Measurements from ENCODE around the gene SMOC1.

SMOC1 gene

DNA sequence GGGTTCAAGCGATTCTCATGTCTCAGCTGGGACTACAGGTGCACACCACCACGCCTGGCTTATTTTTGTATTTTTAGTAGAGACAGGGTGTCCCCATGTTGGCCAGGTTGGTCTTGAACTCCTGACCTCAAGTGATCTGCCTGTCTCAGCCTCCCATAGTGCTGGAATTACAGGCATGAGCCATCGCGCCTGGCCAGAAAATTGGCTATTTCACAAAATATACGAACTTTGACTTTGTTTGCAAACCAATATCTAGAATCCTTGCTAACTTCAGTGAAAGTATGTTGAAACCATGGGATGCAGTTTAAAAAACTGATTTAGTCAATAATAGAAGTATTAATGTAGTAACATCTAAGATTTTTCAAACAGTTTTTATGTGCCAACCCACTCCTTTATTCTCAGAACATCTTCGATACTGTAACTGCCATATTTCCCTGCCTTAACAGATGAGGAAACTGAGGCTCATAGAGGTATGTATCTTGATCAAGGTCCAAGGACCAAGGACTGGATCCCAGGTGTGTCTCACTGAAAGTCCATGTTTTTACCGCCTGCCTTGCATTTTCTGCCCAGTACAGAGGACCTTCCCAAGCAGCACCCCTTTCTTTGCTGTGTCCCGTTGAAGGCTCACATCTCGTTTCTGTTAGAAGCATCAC is 54.5 kb downstream of the SMOC1 start:
- TF ChIP-seq, protein P1, sequence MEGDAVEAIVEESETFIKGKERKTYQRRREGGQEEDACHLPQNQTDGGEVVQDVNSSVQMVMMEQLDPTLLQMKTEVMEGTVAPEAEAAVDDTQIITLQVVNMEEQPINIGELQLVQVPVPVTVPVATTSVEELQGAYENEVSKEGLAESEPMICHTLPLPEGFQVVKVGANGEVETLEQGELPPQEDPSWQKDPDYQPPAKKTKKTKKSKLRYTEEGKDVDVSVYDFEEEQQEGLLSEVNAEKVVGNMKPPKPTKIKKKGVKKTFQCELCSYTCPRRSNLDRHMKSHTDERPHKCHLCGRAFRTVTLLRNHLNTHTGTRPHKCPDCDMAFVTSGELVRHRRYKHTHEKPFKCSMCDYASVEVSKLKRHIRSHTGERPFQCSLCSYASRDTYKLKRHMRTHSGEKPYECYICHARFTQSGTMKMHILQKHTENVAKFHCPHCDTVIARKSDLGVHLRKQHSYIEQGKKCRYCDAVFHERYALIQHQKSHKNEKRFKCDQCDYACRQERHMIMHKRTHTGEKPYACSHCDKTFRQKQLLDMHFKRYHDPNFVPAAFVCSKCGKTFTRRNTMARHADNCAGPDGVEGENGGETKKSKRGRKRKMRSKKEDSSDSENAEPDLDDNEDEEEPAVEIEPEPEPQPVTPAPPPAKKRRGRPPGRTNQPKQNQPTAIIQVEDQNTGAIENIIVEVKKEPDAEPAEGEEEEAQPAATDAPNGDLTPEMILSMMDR (IDR thresholded peaks at IDR 0.05; ENCODE audit: low read depth, low read length, missing control alignments): no peak
- no peak for DNase-seq (ENCODE audit: low read depth)
- H3K4me3 ChIP-seq (ENCODE audit: low read depth, low read length): no peak overlapping the region

DNA sequence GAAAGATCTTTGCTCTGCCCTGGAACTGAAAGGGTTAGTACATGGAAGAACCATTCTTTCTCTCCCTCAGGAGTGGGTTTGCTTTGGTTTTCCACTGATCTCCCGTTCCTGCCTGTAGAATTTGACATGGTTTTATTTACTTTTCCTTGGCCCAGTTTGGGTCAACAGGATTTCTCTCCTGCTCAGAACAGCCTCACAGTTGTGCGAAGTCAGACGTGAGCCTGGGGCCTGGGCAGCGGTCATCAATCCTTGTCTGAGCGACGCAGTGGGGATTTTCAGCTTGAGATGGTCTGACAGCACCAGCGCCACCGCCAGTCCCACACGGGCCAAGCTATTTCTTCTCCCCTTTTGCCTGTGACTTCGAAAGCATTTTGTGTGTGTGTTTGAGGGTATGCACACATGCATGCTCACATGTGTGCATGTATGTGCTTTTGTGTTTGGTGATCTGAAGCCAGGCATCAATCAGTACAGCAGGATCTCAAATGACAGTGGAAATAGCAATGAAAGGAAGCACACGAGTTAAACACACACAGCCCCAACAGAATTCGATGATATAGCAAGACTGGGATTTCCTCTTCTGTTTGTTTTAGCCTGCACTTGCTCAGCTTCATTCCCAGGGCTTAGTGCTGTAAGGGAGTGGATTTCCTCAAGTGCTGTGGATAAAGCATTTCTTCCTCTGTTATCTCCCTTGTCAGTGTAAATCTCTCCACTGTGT is 58.3 kb downstream of the SMOC1 start:
- H3K4me3 ChIP-seq (ENCODE audit: low read depth, low read length): no peak overlapping the region
- TF ChIP-seq, protein P1 (IDR thresholded peaks at IDR 0.05; ENCODE audit: low read depth, low read length, missing control alignments): no peak
- DNase-seq (ENCODE audit: low read depth): no peak

DNA sequence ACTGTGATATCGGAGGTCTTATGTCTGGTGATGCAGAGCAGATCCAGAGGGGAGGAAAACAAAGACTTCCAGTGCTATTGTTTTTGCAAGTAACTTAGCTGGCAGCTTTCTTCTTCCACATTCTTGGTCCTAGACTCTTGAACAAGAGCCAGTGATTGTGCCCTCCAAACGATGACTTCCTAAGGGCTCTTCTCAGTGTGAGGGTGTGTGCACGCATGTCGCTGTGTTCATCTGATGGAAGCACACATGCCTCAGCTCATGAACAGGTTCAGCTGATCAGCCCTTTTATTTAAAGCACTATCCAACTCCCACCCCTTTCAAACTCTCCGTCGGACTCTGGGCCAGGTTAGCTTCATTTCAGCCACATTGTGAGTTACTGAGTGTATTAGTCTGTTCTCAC is 59.5 kb downstream of the SMOC1 start:
- H3K4me3 ChIP-seq (ENCODE audit: low read depth, low read length): no peak overlapping the region
- TF ChIP-seq, protein P1 (IDR thresholded peaks at IDR 0.05; ENCODE audit: low read depth, low read length, missing control alignments): no peak
- no peak for DNase-seq (ENCODE audit: low read depth)

DNA sequence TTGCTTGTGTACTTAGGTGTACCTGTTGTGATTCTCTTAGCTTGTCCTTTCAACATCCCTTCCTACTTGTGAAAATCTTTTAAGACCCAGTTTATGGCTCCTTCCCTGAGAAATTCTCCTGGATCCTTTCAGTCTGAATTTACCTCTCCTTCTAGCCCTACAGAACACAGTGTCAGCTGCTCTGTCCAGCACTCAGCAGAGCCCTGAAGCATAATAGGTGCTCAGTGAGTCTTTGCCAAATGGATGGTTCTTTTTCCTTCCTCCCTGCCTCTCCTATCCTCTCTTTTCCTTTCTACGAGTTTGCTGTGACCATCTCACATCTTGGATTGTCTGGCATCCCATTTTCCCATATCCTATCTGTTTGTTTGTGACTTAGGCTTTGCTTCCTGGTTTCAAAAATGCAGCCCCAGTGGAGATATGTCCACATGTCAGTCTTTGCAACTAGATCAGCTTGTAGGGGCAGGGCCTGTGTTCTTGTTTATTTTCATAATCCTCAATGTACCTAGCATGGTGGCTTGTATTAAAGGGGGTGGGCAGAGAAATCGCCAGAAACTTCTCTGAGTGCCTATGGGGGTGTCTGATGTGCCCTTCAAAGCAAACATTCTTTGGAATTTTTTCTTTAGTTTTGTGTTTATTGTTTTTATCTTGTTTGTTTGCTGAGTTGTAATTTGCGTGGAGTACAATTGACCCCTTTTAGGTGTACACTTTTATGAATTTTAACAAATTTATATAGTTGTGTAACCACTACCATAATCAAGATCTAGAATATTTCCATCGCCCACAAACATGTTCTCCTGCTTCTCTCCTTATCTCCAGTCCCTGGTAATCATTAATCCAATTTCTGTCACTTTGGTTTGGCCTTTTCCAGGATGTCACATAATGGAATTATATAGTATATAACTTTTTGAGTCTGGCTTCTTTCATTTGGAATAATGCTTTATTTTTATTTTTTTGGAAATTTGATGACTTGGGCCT is 62.8 kb downstream of the SMOC1 start:
- no peak for DNase-seq (ENCODE audit: low read depth)
- TF ChIP-seq, protein P1 (IDR thresholded peaks at IDR 0.05; ENCODE audit: low read depth, low read length, missing control alignments): no peak
- no peak overlapping the region for H3K4me3 ChIP-seq (ENCODE audit: low read depth, low read length)

DNA sequence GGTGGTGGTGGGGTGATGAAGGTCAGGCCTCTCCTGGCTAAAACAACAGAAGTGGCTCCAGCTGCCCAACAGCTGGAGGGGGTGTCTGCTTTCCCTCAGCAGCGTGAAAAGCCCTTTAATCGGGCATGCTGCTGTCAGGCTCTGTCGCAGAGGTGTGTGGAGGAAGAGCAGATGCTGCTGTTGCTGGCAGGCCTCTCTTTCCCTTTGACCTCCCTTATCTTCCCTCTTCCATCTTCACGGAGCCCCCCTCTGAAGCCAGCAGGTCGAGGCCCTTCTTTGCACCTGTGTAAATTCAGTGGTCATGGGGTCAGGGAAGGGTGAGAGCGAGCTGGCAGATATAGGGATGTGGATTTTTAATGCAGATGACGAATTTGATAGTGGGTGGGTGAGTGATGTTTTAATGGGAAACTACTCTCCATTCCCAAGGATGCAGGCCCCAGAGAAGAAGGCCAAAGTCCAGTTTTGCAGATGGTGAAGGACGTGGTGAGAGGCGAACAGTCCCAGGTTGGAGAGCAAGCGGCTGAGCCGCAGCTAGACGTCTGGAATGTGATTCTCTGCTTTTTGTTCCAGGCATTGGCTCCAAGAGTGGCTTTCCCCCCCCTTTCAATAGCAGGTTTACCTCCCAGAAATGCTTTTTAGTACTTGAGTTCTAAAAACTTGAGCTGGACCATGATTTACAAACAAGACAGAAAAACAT is 64.0 kb downstream of the SMOC1 start:
- no peak for DNase-seq (ENCODE audit: low read depth)
- TF ChIP-seq, protein P1 (IDR thresholded peaks at IDR 0.05; ENCODE audit: low read depth, low read length, missing control alignments): no peak
- no peak overlapping the region for H3K4me3 ChIP-seq (ENCODE audit: low read depth, low read length)

DNA sequence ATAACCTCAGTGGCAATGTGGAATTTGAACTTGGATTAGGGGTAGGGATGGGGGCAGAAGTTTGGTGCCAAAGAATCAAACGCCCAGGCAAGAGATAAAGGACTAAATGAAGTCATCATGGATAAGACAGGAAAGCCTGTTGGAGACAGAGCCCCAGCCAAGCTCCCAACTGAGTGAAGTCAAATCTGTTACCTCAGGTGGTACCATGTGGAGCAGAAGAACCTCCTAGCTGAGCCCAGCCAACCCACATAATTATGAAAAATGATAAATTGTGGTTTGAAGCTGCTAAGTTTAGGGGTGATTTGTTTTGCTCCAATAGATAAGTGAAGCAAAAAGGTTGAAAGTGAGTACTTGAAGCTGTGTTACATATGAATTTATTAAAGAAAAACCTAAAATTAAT is 66.1 kb downstream of the SMOC1 start:
- H3K4me3 ChIP-seq (ENCODE audit: low read depth, low read length): no peak overlapping the region
- DNase-seq (ENCODE audit: low read depth): no peak
- TF ChIP-seq, protein P1 (IDR thresholded peaks at IDR 0.05; ENCODE audit: low read depth, low read length, missing control alignments): no peak

All from GM12864 (cell line).